ENCODE data around the gene RSRC2.
"Not testable (repeated sequence)": the region's sequence is repeated elsewhere in the genome, so short reads cannot be mapped to it uniquely, and the experiment has no call there.

The RSRC2 gene

GRCh38 chr12:122516544-122517361 lies 10.0 kb downstream of the RSRC2 start:
- DNase-seq = no peak

- DNase-seq = no peak
Observed at GRCh38 chr12:122515275-122515674, 11.5 kb downstream of the RSRC2 start.

- no peak for DNase-seq
Observed at GRCh38 chr12:122513660-122514059, 13.1 kb downstream of the RSRC2 start.

- DNase-seq = not testable (repeated sequence)
Observed at GRCh38 chr12:122513028-122513427, 13.7 kb downstream of the RSRC2 start.

- DNase-seq = no peak
Observed at GRCh38 chr12:122508163-122508562, 18.6 kb downstream of the RSRC2 start.

- DNase-seq = no peak
Observed at GRCh38 chr12:122506393-122506938, 20.3 kb downstream of the RSRC2 start.

GRCh38 chr12:122505419-122506051 lies 21.2 kb downstream of the RSRC2 start:
- DNase-seq = no peak

- DNase-seq = no peak
Observed at GRCh38 chr12:122503783-122504590, 22.7 kb downstream of the RSRC2 start.

GRCh38 chr12:122503147-122503751 lies 23.5 kb downstream of the RSRC2 start:
- no peak for DNase-seq

- DNase-seq = no peak
Observed at GRCh38 chr12:122501489-122501989, 25.2 kb downstream of the RSRC2 start.

GRCh38 chr12:122500685-122501488 lies 25.8 kb downstream of the RSRC2 start, which contains the start of gene ZCCHC8:
ZCCHC8 (minus strand) TSS chr12:122500932; CDS start chr12:122500840, 92 bp downstream.
- DNase-seq = peak; percentile 99

- peak; percentile 80 for DNase-seq
Observed at GRCh38 chr12:122499991-122500684, 26.6 kb downstream of the RSRC2 start.

- no peak for DNase-seq
Observed at GRCh38 chr12:122495258-122495657, 31.5 kb downstream of the RSRC2 start.

- not testable (repeated sequence) for DNase-seq
Observed at GRCh38 chr12:122493222-122493621, 33.5 kb downstream of the RSRC2 start.

GRCh38 chr12:122491991-122492390 lies 34.7 kb downstream of the RSRC2 start:
- no peak for DNase-seq

- no peak for DNase-seq
Observed at GRCh38 chr12:122489038-122489437, 37.7 kb downstream of the RSRC2 start.

- DNase-seq = not testable (repeated sequence)
Observed at GRCh38 chr12:122487807-122488206, 38.9 kb downstream of the RSRC2 start.

GRCh38 chr12:122486805-122487426 lies 39.8 kb downstream of the RSRC2 start:
- no peak for DNase-seq

- DNase-seq = not testable (repeated sequence)
Observed at GRCh38 chr12:122486360-122486759, 40.4 kb downstream of the RSRC2 start.

GRCh38 chr12:122484385-122484784 lies 42.4 kb downstream of the RSRC2 start:
- not testable (repeated sequence) for DNase-seq
